HepG2 (cell line): Measurements from ENCODE around the gene WIPF2. TPM values are rescaled to one million over a fixed set of nuclear protein-coding genes. Genes with fewer than 3 reads are reported as not detected.
A peak's percentile ranks its signal among the peaks of the same experiment; 100 is the strongest.

Experiments
- ARHGAP35 ChIP-seq: sonication (generic); formaldehyde crosslinking; IDR thresholded peaks from 2 replicates; pipeline ENCODE4 v1.9.0; 2022; ENCODE audit warnings: mild to moderate bottlenecking, inconsistent platforms, moderate library complexity, missing genetic modification reagents, borderline replicate concordance
- CCAR2 ChIP-seq: fragments of 200-400 bp; formaldehyde crosslinking; optimal IDR thresholded peaks from 2 replicates; pipeline ENCODE3; 2018; ENCODE audit warnings: low read depth, mild to moderate bottlenecking, low read length, moderate library complexity
- EZH2 ChIP-seq: conservative IDR thresholded peaks from 2 replicates; pipeline ENCODE4 v1.6.1; 2012; ENCODE audit warnings: mild to moderate bottlenecking, low read depth, low read length, moderate library complexity
- FOXK2 ChIP-seq: fragments of 450-650 bp; IDR thresholded peaks from 2 replicates; pipeline ENCODE4 v1.6.1; 2016
- HCFC1 ChIP-seq: fragments of 150-350 bp; IDR thresholded peaks from 2 replicates; pipeline ENCODE4 v1.6.1; 2014; ENCODE audit warnings: low read depth, low read length
- KAT2B ChIP-seq: fragments of 150-350 bp; IDR thresholded peaks from 2 replicates; pipeline ENCODE4 v1.6.1; 2014; ENCODE audit warnings: low read depth, low read length, borderline replicate concordance
- KDM2A ChIP-seq: sonication (generic); formaldehyde crosslinking; IDR thresholded peaks from 2 replicates; pipeline ENCODE4 v1.4.0; 2020; ENCODE audit warnings: low read depth, missing genetic modification reagents, borderline replicate concordance
- KMT2B ChIP-seq: IDR thresholded peaks from 2 replicates; pipeline ENCODE4 v1.6.1; 2016; ENCODE audit warnings: missing genetic modification reagents, missing compliant biosample characterization
- LCORL ChIP-seq, 2 experiments: fragments of 450-650 bp in 1 of 2; sonication (generic) in 1 of 2; formaldehyde crosslinking in 1 of 2; IDR thresholded peaks; 2 replicates each; pipeline versions ENCODE4 v1.5.0 to v1.6.1; 2017 to 2020; ENCODE audit warnings: antibody characterized with exemption in 1 of 2, missing genetic modification reagents in 1 of 2
- PHB2 ChIP-seq: fragments of 450-650 bp; IDR thresholded peaks from 2 replicates; pipeline ENCODE4 v1.6.1; 2018; ENCODE audit not compliant: partially characterized antibody
- PHF20 ChIP-seq: sonication (generic); formaldehyde crosslinking; IDR thresholded peaks from 2 replicates; pipeline ENCODE4 v1.5.0; 2020; ENCODE audit warnings: mild to moderate bottlenecking, missing genetic modification reagents
- RFXAP ChIP-seq: sonication (generic); formaldehyde crosslinking; IDR thresholded peaks from 2 replicates; pipeline ENCODE4 v1.4.0; 2020; ENCODE audit warnings: missing genetic modification reagents, borderline replicate concordance
- SALL1 ChIP-seq: sonication (generic); formaldehyde crosslinking; IDR thresholded peaks from 2 replicates; pipeline ENCODE4 v1.8.0; 2022; ENCODE audit warnings: mild to moderate bottlenecking, missing genetic modification reagents
- SALL2 ChIP-seq: sonication (generic); formaldehyde crosslinking; IDR thresholded peaks from 2 replicates; pipeline ENCODE4 v1.8.1; 2023; ENCODE audit warnings: mild to moderate bottlenecking, missing genetic modification reagents, inconsistent platforms
- SP2 ChIP-seq: sonication (generic); formaldehyde crosslinking; IDR thresholded peaks from 2 replicates; pipeline ENCODE4 v1.5.1; 2020; ENCODE audit warnings: mild to moderate bottlenecking, missing genetic modification reagents
- ZNF782 ChIP-seq: sonication (generic); formaldehyde crosslinking; IDR thresholded peaks from 2 replicates; pipeline ENCODE4 v1.4.0; 2020; ENCODE audit warnings: missing genetic modification reagents, mild to moderate bottlenecking, borderline replicate concordance
- polyA plus RNA-seq, 8 experiments: library from polyadenylated mRNA; depleted of rRNA in 3 of 8; stranded (reverse) in 7 of 8; unstranded in 1 of 8; fragments of >200 nt; fragmentation: Illumina TruSeq in 4 of 8; extraction: Trizol in 4 of 8; gene quantifications; 2 replicates each; pipeline versions ENCODE4 v1.2.1 to v1.2.3, GENCODE V29; 2011 to 2016; ENCODE audit warnings: low read depth in 4 of 8, missing spikeins in 1 of 8, mixed read lengths in 1 of 8; ENCODE audit not compliant: insufficient read depth in 1 of 8
- total RNA-seq, 5 experiments: library from RNA; depleted of rRNA; stranded (reverse); fragments of >200 nt; fragmentation: Illumina TruSeq; extraction: Trizol; gene quantifications; 2 replicates each; pipeline ENCODE4 v1.2.3, GENCODE V29; 2016; ENCODE audit warnings: low read depth in 1 of 5
- TF ChIP-seq, protein P1 (sequence below), 2 experiments: fragments of 450-650 bp in 1 of 2; sonication (generic) in 1 of 2; formaldehyde crosslinking in 1 of 2; IDR thresholded peaks; 2 replicates each; pipeline versions ENCODE4 v1.6.1 to v1.8.0; 2016 to 2022; ENCODE audit warnings: antibody characterized with exemption in 1 of 2, mild to moderate bottlenecking in 1 of 2, missing genetic modification reagents in 1 of 2
- TF ChIP-seq, protein P2 (sequence below): sonication (generic); formaldehyde crosslinking; IDR thresholded peaks from 2 replicates; pipeline ENCODE4 v1.8.0; 2022; ENCODE audit warnings: mild to moderate bottlenecking, missing genetic modification reagents; ENCODE audit not compliant: insufficient replicate concordance

Gene WIPF2
- total and polyA plus RNA-seq, 2 of the 13 experiments (the other 11 are each of a cell fraction or from before 2014, with no cell fraction given), result 7.2 to 10.8 TPM

DNA sequence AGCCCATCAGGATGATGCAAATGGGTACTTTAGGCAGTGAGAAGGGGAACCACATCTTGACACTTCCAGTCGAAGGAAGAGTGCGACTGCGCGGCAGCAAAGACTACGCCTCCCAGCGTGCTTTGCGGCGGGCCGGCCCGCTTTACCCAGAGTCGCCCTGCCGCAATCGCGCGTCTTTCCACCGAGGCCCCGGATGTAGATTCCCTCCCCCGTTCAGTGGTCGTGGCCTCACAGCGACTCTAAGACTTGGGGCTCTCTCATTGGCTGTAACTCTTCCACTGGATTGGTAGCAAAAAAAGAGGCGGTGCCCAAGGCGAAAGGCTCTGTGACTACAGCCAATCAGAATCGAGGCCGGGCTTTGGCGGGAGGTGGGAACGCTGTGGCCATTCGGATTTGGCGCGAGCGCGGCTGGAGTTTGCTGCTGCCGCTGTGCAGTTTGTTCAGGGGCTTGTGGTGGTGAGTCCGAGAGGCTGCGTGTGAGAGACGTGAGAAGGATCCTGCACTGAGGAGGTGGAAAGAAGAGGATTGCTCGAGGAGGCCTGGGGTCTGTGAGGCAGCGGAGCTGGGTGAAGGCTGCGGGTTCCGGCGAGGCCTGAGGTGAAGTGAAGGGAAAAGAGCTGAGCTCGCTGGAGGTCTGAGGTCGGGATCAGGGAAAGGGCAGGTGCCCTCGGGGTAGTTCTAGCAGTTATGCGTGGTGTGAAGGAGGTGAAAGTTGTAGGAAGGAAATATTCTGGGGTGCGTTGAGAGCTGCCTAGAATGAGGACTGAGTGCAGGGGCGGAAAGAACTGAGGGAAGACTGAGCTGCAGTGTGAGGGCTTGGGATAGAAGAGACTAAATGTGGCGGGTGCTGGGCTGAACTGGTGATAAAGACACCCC is 68.6 kb downstream of the WIPF2 start, which contains the start of gene CDC6 (continued):
- TF ChIP-seq KMT2B (peak; percentile 88), PHF20 (peak; percentile 71; the same call in 1 of the 2 replicates), FOXK2 (peak; percentile 66), RFXAP (0 out of 2 replicates have a peak, but pooled peaks have one; percentile 74), SALL2 (CRISPR knock-in tag) (peak; percentile 48), EZH2 (no peak), KAT2B (no peak), PHB2 (no peak), ZNF782 (CRISPR knock-in tag) (peak; percentile 85; the same call in 1 of the 2 replicates), SP2 (CRISPR knock-in tag) (peak; percentile 87), KDM2A (peak; percentile 99), ARHGAP35 (no peak; the same call in none of the 2 replicates), SALL1 (CRISPR knock-in tag) (peak; percentile 87), CCAR2 (no peak), HCFC1 (peak; percentile 90), LCORL (IDR thresholded peaks at IDR 0.05) (no peak), LCORL (CRISPR knock-in tag; IDR thresholded peaks at IDR 0.05) (peak; percentile 16; the same call in 1 of the 2 replicates)
- TF ChIP-seq, protein P1, sequence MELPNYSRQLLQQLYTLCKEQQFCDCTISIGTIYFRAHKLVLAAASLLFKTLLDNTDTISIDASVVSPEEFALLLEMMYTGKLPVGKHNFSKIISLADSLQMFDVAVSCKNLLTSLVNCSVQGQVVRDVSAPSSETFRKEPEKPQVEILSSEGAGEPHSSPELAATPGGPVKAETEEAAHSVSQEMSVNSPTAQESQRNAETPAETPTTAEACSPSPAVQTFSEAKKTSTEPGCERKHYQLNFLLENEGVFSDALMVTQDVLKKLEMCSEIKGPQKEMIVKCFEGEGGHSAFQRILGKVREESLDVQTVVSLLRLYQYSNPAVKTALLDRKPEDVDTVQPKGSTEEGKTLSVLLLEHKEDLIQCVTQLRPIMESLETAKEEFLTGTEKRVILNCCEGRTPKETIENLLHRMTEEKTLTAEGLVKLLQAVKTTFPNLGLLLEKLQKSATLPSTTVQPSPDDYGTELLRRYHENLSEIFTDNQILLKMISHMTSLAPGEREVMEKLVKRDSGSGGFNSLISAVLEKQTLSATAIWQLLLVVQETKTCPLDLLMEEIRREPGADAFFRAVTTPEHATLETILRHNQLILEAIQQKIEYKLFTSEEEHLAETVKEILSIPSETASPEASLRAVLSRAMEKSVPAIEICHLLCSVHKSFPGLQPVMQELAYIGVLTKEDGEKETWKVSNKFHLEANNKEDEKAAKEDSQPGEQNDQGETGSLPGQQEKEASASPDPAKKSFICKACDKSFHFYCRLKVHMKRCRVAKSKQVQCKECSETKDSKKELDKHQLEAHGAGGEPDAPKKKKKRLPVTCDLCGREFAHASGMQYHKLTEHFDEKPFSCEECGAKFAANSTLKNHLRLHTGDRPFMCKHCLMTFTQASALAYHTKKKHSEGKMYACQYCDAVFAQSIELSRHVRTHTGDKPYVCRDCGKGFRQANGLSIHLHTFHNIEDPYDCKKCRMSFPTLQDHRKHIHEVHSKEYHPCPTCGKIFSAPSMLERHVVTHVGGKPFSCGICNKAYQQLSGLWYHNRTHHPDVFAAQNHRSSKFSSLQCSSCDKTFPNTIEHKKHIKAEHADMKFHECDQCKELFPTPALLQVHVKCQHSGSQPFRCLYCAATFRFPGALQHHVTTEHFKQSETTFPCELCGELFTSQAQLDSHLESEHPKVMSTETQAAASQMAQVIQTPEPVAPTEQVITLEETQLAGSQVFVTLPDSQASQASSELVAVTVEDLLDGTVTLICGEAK (IDR thresholded peaks at IDR 0.05), result 0 out of 2 replicates have a peak, but pooled peaks have one; percentile 17
- TF ChIP-seq, protein P1 (CRISPR knock-in tag; IDR thresholded peaks at IDR 0.05), result peak; percentile 72; the same call in 1 of the 2 replicates
- TF ChIP-seq, protein P2, sequence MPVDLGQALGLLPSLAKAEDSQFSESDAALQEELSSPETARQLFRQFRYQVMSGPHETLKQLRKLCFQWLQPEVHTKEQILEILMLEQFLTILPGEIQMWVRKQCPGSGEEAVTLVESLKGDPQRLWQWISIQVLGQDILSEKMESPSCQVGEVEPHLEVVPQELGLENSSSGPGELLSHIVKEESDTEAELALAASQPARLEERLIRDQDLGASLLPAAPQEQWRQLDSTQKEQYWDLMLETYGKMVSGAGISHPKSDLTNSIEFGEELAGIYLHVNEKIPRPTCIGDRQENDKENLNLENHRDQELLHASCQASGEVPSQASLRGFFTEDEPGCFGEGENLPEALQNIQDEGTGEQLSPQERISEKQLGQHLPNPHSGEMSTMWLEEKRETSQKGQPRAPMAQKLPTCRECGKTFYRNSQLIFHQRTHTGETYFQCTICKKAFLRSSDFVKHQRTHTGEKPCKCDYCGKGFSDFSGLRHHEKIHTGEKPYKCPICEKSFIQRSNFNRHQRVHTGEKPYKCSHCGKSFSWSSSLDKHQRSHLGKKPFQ (CRISPR knock-in tag), result peak; percentile 59
